GM13976 (cell line): ENCODE data around the gene POLRMT.

ENCODE experiments used
- DNase-seq: peaks from one replicate; pipeline ENCODE4 v3.0.0; 2012; ENCODE audit warnings: low spot score
- in situ Hi-C: fragments of 300-500 bp; cut with MboI; formaldehyde crosslinking; loops from one replicate; pipeline ENCODE4 v1.12.0; 2022; ENCODE audit warnings: low sequenced_read_pairs, mixed read lengths, inconsistent platforms; ENCODE audit not compliant: unreplicated experiment
- TF ChIP-seq, protein P1 (sequence below): IDR thresholded peaks from 2 replicates; pipeline ENCODE4 v1.5.1; 2012; ENCODE audit warnings: borderline replicate concordance, mild to moderate bottlenecking; ENCODE audit not compliant: insufficient read depth; ENCODE audit errors: extremely low read depth, missing control alignments, control extremely low read depth

Gene POLRMT

DNA sequence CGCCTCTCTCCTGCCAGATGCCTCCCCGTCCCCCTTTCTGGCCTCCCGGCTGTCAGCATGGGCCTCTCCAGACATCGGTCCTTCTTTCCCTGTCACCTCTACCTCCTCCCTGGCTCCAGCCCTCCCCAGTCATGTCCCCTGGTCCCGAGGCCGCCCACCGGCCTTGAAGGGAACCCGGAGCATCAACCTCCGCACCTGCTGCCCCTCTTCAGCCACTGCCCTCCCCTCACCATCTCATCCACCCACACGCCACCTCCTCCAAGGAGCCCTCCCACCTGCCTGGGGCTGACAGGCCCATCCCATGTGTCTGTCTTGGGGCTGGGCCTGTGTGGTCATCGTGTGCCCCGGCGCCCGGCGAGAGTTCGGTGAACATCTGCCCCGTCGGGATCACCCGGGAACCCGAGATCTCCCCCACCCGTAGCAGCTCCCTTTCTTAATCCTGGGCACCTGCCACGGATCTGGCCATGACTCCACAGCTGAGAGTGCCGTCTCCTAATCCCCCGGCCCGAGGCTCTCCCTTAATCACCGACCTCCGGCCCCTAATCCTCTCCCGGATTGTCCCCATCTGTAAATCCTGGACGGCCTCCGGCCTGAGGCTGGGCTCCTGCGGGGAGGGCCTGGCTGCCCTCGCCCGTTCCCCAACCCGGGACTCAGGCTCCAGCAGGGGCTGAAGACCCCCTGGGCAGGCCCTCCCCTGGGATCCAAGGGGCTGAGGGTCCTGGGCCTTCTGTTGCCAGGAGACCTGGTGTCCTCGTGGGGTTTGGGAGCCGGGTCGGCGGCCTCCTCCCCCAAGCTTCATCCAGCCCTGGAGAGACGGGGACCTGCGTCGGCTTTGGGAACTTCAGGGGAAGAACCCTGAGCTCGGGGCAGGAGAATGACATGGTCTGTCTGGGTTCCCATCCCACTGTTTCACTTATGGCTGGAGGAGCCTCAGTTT, 37.7 kb downstream of the POLRMT start:
- no peak for DNase-seq
- in situ Hi-C loops = loop anchor here (25.0 kb wide), 1 partner anchor 142 kb away; no protein-coding TSS in a partner anchor
- TF ChIP-seq, protein P1, sequence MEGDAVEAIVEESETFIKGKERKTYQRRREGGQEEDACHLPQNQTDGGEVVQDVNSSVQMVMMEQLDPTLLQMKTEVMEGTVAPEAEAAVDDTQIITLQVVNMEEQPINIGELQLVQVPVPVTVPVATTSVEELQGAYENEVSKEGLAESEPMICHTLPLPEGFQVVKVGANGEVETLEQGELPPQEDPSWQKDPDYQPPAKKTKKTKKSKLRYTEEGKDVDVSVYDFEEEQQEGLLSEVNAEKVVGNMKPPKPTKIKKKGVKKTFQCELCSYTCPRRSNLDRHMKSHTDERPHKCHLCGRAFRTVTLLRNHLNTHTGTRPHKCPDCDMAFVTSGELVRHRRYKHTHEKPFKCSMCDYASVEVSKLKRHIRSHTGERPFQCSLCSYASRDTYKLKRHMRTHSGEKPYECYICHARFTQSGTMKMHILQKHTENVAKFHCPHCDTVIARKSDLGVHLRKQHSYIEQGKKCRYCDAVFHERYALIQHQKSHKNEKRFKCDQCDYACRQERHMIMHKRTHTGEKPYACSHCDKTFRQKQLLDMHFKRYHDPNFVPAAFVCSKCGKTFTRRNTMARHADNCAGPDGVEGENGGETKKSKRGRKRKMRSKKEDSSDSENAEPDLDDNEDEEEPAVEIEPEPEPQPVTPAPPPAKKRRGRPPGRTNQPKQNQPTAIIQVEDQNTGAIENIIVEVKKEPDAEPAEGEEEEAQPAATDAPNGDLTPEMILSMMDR = no peak

GRCh38 chr19:594265-594870, 39.0 kb downstream of the POLRMT start:
- in situ Hi-C loops = loop anchor here (25.0 kb wide), 1 partner anchor 143 kb away; no protein-coding TSS in a partner anchor
- TF ChIP-seq, protein P1 = no peak
- DNase-seq = no peak

DNA sequence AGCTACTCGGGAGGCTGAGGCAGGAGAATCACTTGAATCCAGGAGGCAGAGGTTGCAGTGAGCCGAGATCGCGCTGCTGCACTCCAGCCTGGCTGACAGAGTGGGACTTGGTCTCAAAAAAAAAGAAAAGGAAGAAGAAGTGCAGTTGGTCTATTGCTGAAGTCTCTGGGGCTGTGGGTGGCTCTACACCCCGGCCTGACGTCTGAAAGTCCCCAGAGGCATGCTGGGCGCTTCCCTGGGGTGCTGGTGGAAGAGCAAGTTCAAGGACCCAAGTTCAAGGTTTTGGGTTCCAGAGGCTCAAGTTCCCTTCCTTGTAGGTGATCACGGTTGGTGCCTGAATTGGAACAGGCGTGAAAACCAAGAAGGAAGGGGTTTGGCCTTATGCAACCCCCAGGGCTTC, 39.8 kb downstream of the POLRMT start:
- in situ Hi-C loops = loop anchor here (25.0 kb wide), 1 partner anchor 144 kb away; no protein-coding TSS in a partner anchor
- no peak for DNase-seq
- TF ChIP-seq, protein P1 = no peak

DNA sequence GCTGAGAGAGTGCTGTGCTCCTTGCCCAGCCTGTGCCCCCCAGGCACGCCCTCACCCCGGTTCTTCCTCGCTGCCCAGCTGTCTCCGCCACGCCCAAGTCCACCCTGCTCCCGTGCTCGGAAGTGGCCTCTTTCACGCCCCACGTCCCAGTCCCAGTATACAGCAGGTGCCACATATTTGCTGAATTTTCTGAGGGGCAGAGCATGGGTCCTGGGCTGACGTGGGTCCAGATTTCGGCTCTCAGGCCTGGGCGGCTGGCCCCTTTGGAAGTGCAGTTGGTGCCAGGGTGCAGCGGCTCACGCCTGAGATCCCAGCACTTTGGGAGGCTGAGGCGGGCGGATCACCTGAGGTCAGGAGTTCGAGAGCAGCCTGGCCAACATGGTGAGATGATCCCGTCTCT, 40.3 kb downstream of the POLRMT start:
- DNase-seq = no peak
- in situ Hi-C loops = loop anchor here (25.0 kb wide), 1 partner anchor 144 kb away; no protein-coding TSS in a partner anchor
- TF ChIP-seq, protein P1 = no peak

DNA sequence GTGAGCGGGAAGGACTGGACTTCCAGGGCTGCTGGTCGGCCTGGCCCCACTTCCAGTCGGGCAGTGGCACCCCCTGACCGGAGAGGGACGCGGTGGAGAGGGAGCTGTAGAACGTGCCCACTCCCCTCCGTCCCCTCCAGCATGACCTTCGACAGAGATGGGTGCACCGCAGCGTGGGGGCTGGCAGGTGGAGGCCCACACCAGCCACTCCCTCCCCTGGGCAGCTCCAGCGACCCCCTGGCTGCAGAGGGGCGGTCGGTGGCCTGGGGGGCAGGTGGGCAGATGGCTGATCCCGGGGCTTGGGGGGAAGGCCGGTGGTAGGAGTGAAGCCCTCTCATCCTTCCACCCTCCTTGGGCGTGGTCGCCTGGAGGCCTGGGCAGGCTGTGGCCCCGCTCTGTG, 41.2 kb downstream of the POLRMT start:
- in situ Hi-C loops = loop anchor here (25.0 kb wide), 1 partner anchor 145 kb away; no protein-coding TSS in a partner anchor
- TF ChIP-seq, protein P1 = no peak
- DNase-seq = no peak

DNA sequence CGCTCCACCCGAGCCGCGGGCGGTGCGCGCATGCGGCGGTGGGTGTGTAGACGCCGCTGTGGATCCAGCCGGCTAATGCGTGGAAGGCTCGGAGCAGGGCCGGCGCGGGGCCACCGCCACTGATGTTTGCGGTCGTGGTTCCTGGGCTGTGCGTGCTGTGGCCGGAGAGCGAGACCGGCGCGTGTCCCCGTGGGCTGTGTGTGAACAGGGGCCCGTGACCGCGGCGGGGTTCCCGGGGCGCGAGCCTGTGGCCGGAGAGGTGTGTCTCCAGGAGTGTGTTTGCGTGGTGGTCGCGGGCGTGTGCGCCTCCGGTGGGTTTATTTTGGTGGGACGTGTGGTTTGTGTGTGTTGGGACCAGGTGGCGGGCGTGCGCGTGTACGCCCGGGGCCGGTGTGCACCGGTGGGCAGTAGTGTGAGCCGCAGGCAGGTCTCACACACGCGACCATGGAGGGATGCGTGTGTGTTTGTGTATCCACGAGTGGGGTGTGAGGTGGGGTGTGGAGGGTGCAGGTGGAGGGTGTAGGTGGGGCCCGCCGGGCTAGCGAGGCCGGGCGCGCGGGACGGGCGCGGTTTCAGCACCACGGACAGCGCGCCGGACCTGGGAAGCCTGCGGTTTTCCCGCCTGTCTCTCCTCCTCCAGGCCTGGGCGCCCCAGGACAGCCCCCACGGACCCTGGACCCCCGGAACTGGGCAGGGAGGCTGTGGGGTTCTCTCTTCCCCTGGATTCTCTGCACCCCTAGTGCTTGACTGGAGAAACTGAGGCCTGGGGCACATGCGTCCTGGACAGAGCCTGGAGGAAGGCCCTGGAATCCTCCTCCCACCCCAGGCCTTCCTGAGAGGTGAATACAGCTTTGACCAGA, 42.0 kb downstream of the POLRMT start:
- no peak for DNase-seq
- in situ Hi-C loops = loop anchor here (25.0 kb wide), 1 partner anchor 146 kb away; no protein-coding TSS in a partner anchor
- TF ChIP-seq, protein P1 = no peak
